SU-DHL-6 (cell line): ENCODE measurements around the gene OLIG3.

Source experiments
- H2AFZ ChIP-seq: fragments of 200-600 bp; sonication (generic); 2 replicates; pipeline ENCODE4 v1.6.1; 2014; ENCODE audit warnings: low read depth, mild to moderate bottlenecking, moderate library complexity, mixed read lengths, antibody characterized with exemption, low read length; ENCODE audit not compliant: severe bottlenecking
- H3F3A ChIP-seq: fragments of 200-600 bp; shearing (Covaris generic); 2 replicates; pipeline ENCODE4 v1.6.0; 2016; ENCODE audit warnings: antibody characterized with exemption, mild to moderate bottlenecking; ENCODE audit not compliant: insufficient read depth
- H3K27ac ChIP-seq: fragments of 200-600 bp; sonication (generic); 2 replicates; pipeline ENCODE4 v1.5.1; 2016; ENCODE audit warnings: low read depth, mild to moderate bottlenecking, low read length, moderate library complexity, mixed read lengths
- H3K27me3 ChIP-seq: fragments of 200-600 bp; sonication (generic), shearing (Covaris generic); 2 replicates; pipeline ENCODE4 v1.6.0; 2014; ENCODE audit warnings: mild to moderate bottlenecking, low read length
- H3K36me3 ChIP-seq: fragments of 200-600 bp; sonication (generic); 2 replicates; pipeline ENCODE4 v1.6.1; 2014; ENCODE audit warnings: mild to moderate bottlenecking, low read length, mixed read lengths
- H3K4me2 ChIP-seq: fragments of 300-600, 200-600 bp; shearing (Covaris generic), sonication (generic); 2 replicates; pipeline ENCODE4 v1.6.0; 2014; ENCODE audit warnings: low read length, low read depth, mild to moderate bottlenecking; ENCODE audit not compliant: poor library complexity, severe bottlenecking
- H3K4me3 ChIP-seq: fragments of 200-600 bp; sonication (generic); 2 replicates; pipeline ENCODE4 v1.5.1; 2014; ENCODE audit warnings: antibody characterized with exemption, low read length, mild to moderate bottlenecking, mixed read lengths; ENCODE audit not compliant: insufficient read depth, poor library complexity, severe bottlenecking
- H3K79me2 ChIP-seq: fragments of 200-600 bp; sonication (generic); 2 replicates; pipeline ENCODE4 v1.6.1; 2014; ENCODE audit warnings: mild to moderate bottlenecking, low read length, moderate library complexity; ENCODE audit not compliant: insufficient read depth
- H3K9ac ChIP-seq: fragments of 200-600 bp; sonication (generic); 2 replicates; pipeline ENCODE4 v1.7.0; 2014; ENCODE audit warnings: mild to moderate bottlenecking, low read length
- H3K9me2 ChIP-seq: fragments of 200-600 bp; sonication (generic); replicated peaks from 2 replicates; pipeline ENCODE4 v1.6.1; 2014; ENCODE audit warnings: low read length; ENCODE audit not compliant: insufficient read depth
- H3K9me3 ChIP-seq: fragments of 200-600 bp; sonication (generic); 2 replicates; pipeline ENCODE4 v1.6.1; 2014; ENCODE audit warnings: low read length, mixed read lengths; ENCODE audit not compliant: insufficient read depth
- H4K20me1 ChIP-seq: fragments of 200-600 bp; sonication (generic); 2 replicates; pipeline ENCODE4 v1.6.1; 2014; ENCODE audit warnings: low read depth, mild to moderate bottlenecking, antibody characterized with exemption, low read length, moderate library complexity, mixed read lengths
- CTCF ChIP-seq: fragments of 200-600 bp; sonication (generic); IDR thresholded peaks from one replicate; pipeline ENCODE4 v1.5.1; 2017; ENCODE audit warnings: antibody characterized with exemption, mild to moderate bottlenecking, low read length, moderate library complexity; ENCODE audit not compliant: insufficient read depth, poor library complexity, severe bottlenecking
- EZH2phosphoT487 ChIP-seq: fragments of 200-600 bp; sonication (generic), shearing (Covaris generic); conservative IDR thresholded peaks from 2 replicates; pipeline ENCODE4 v1.6.1; 2018; ENCODE audit warnings: mild to moderate bottlenecking, antibody characterized with exemption, low read length, moderate library complexity, mixed read lengths

OLIG3 gene

DNA sequence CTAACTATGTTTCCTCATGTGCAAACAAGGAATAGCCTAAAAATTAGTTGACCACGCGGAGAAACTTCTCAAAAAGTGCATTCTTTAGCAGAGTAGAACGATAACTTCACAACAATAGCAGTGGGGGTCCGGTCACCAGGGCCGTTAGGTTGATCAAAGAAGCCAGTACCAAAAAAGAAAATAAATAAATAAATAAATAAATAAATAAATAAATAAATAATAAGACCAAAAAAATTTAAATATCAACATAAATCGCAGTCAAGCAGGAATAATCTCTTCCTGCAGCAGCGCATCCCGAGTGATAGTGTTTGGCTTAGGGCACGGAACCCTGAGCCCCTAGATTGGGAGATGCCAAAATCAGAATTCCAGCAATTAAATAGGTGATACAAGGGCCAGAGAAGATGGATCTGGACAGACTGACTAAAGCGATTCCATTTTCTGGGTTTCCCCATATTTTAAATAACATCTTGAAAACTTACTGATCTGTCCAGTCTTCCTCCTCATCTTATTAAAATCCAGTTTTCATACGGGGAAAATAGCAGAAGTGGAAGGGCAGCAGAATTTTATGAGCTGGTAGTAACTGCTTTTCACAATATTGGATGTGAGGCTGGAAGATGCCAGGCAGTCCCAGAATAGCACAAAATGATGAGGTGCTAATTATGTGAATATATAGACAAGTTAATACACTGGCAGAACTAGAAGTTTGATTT lies 4.4 kb upstream of the OLIG3 start:
- no peak overlapping the region for H2AFZ ChIP-seq
- H3K9ac ChIP-seq = no peak overlapping the region
- H3F3A ChIP-seq = no peaks in the 10 kb centered on the region
- TF ChIP-seq CTCF (no peak), EZH2phosphoT487 (no peak)
- H3K36me3 ChIP-seq = no peaks in the 10 kb centered on the region
- no peak overlapping the region for H3K27ac ChIP-seq
- H4K20me1 ChIP-seq = no peaks in the 10 kb centered on the region
- no peak overlapping the region for H3K4me2 ChIP-seq
- H3K9me3 ChIP-seq = no peaks in the 10 kb centered on the region
- no peak overlapping the region for H3K4me3 ChIP-seq
- no peaks in the 10 kb centered on the region for H3K79me2 ChIP-seq
- no peaks in the 10 kb centered on the region for H3K27me3 ChIP-seq
- no peaks in the 10 kb centered on the region for H3K9me2 ChIP-seq

DNA sequence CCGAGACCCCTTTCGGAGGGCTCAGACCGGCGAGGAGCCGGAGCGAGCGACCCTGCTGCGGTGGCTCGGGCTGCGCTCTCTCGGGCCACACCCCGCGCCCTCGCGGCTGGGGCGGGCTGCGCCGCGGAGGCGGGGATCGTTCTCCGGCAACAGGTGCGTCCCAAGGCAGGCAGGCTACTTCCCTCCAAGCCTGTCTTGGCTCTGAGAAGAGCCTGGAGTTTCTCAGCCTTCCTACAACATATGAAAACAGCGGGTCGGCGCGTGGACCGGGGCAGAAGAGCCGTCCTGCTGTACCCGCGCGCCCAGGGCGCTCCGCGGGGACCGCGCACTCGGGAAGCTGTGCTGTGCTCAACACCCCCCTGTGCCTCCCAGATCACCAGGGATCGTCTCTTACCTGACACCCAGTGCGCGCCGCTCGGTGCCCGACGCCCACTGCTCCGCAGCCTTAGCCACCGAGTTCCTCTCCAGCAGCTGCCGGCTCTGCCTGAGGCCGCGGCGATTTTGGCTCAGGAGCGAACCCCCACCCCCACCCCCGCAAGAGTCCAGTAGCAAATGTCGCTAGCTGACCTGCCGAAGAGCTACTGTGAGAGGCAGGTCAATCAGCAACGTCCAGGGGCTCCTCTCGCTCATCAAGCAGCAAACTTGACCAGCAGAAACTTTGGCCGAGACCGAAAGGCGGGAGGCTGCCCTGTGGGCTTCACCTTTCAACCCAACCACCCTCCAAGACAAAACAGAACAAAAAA lies 3.7 kb upstream of the OLIG3 start:
- no peaks in the 10 kb centered on the region for H3K36me3 ChIP-seq
- TF ChIP-seq EZH2phosphoT487 (no peak), CTCF (no peak)
- H3K9ac ChIP-seq = no peak overlapping the region
- no peak overlapping the region for H3K27ac ChIP-seq
- H4K20me1 ChIP-seq = no peaks in the 10 kb centered on the region
- H3K9me2 ChIP-seq = no peaks in the 10 kb centered on the region
- H2AFZ ChIP-seq = no peak overlapping the region
- H3K4me2 ChIP-seq = no peak overlapping the region
- no peaks in the 10 kb centered on the region for H3K27me3 ChIP-seq
- H3F3A ChIP-seq = no peaks in the 10 kb centered on the region
- no peaks in the 10 kb centered on the region for H3K9me3 ChIP-seq
- no peaks in the 10 kb centered on the region for H3K79me2 ChIP-seq
- no peak overlapping the region for H3K4me3 ChIP-seq

DNA sequence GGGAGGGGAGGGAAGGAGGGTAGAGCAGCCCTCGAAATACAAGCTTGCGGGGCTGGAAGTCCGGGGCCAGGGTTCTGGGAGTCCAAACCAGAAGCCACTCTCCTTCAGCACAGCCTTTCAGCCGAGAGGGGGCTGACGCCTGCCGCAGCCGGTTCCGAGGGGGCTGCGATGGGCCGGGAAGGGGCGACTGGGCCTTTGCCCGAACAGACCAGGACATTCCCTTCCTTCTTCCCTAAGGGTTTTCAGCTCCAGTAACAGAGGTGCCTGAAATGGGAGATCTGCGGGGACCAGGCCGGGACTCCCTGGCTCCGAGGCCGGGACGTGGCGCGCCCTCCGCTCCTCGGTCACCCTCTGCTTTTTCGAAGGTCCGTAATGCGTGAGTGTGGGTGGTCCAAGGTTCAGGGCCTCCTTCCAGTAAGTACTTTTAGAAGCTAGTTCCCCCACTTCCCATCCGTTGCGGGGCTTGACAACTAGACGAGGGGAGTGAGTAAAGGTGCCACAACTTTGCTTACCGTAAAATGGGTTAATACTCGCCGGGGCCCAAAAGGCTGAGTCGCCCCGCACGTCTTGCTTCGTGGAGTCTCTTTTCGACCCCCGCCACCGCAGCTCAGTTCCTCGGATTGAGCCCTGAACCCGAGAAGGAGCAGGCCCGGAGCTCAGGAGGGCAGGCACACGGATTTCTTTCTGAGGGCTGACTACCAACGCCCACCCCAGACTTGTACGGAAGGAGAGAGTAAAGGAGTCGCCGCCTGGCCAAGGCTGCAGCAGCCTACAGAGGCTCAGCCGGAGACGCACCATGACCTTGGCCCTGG lies 2.9 kb upstream of the OLIG3 start:
- Histone ChIP-seq H3K27ac (no peak overlapping the region), H4K20me1 (no peaks in the 10 kb centered on the region)
- no peak for TF ChIP-seq CTCF
- no peak for TF ChIP-seq EZH2phosphoT487

More for the DNA sequence above, 2.9 kb upstream of the OLIG3 start:
- no peak overlapping the region for H3K9ac ChIP-seq
- H2AFZ ChIP-seq = no peak overlapping the region
- H3K79me2 ChIP-seq = no peaks in the 10 kb centered on the region
- H3K9me3 ChIP-seq = no peaks in the 10 kb centered on the region
- no peak overlapping the region for H3K4me2 ChIP-seq
- no peaks in the 10 kb centered on the region for H3K27me3 ChIP-seq
- no peak overlapping the region for H3K4me3 ChIP-seq
- H3K36me3 ChIP-seq = no peaks in the 10 kb centered on the region
- H3F3A ChIP-seq = no peaks in the 10 kb centered on the region
- no peaks in the 10 kb centered on the region for H3K9me2 ChIP-seq
